ENCODE measurements around the gene STK11. TPM values are rescaled to one million over a fixed set of nuclear protein-coding genes. Genes with fewer than 3 reads are reported as not detected.
"Not testable (repeated sequence)": the region's sequence is repeated elsewhere in the genome, so short reads cannot be mapped to it uniquely, and the experiment has no call there.

Gene STK11
- total RNA-seq, 2 donors from 2014 or later: 62.0 to 64.7 TPM

- peak within 1 kb of the TSS; percentile 85 to 89 for H3K4me3 ChIP-seq
- H3K27me3 ChIP-seq: no peaks in the 10 kb centered on the region
- H3K9me3 ChIP-seq: no peaks in the 10 kb centered on the region
- peak; percentile 92 for DNase-seq (ENCODE audit: low spot score)
- peak within 1 kb of the TSS; percentile 99 for H3K27ac ChIP-seq
- peaks cover 0 to 77% of the 10 kb centered on the region in 2 donors for H3K4me1 ChIP-seq
- no peak for TF ChIP-seq CTCF (IDR thresholded peaks at IDR 0.05)
- peaks cover 3% of the 10 kb centered on the region for H3K36me3 ChIP-seq
Measured at GRCh38 chr19:1241417-1242095, 36.0 kb downstream of the STK11 start, which contains the start of gene ATP5F1D. Gene ATP5F1D (plus strand): TSS chr19:1241751. CDS start chr19:1241851, 100 bp downstream.

GRCh38 chr19:1243768-1244692, 38.5 kb downstream of the STK11 start:
- Histone ChIP-seq H3K9me3 (no peaks in the 10 kb centered on the region), H3K4me1 (peaks cover 0 to 80% of the 10 kb centered on the region in 2 donors), H3K4me3 (peak overlapping the region; percentile 85 to 89), H3K27me3 (no peaks in the 10 kb centered on the region), H3K27ac (peak overlapping the region; percentile 99), H3K36me3 (peaks cover 3% of the 10 kb centered on the region)
- TF ChIP-seq CTCF (IDR thresholded peaks at IDR 0.05): peak; percentile 88 to 97
- DNase-seq (ENCODE audit: low spot score): peak; percentile 89

- Histone ChIP-seq H3K36me3 (peaks cover 5% of the 10 kb centered on the region), H3K27ac (peak overlapping the region; percentile 99), H3K27me3 (no peaks in the 10 kb centered on the region), H3K4me3 (peak overlapping the region; percentile 30 to 85), H3K9me3 (no peaks in the 10 kb centered on the region), H3K4me1 (peaks cover 0 to 78% of the 10 kb centered on the region in 2 donors)
- DNase-seq (ENCODE audit: low spot score): no peak
- TF ChIP-seq CTCF (IDR thresholded peaks at IDR 0.05): no peak
Measured at GRCh38 chr19:1244693-1245451, 39.3 kb downstream of the STK11 start.

- Histone ChIP-seq H3K27me3 (no peaks in the 10 kb centered on the region), H3K4me3 (peak overlapping the region; percentile 20 to 85), H3K36me3 (peaks cover 8% of the 10 kb centered on the region), H3K4me1 (peaks cover 0 to 72% of the 10 kb centered on the region in 2 donors), H3K27ac (peak overlapping the region; percentile 99), H3K9me3 (no peaks in the 10 kb centered on the region)
- peak; percentile 90 for DNase-seq (ENCODE audit: low spot score)
- TF ChIP-seq CTCF (IDR thresholded peaks at IDR 0.05): no peak
Measured at GRCh38 chr19:1245494-1246264, 40.1 kb downstream of the STK11 start.

GRCh38 chr19:1246265-1247087, 40.9 kb downstream of the STK11 start:
- peak overlapping the region; percentile 99 for H3K27ac ChIP-seq
- H3K4me1 ChIP-seq: peaks cover 0 to 72% of the 10 kb centered on the region in 2 donors
- H3K27me3 ChIP-seq; DNase-seq (ENCODE audit: low spot score); H3K4me3 ChIP-seq; H3K9me3 ChIP-seq: not testable (repeated sequence)
- peaks cover 16% of the 10 kb centered on the region for H3K36me3 ChIP-seq

Data from right atrium auricular region (tissue), 2 donors.